Loucy (cell line): ENCODE measurements around the gene FAM81A.

Experiments used
- H2AFZ ChIP-seq: fragments of 200-600 bp; sonication (generic); 2 replicates; pipeline ENCODE4 v1.6.0; 2016; ENCODE audit warnings: antibody characterized with exemption, mild to moderate bottlenecking, low read length, moderate library complexity
- H3F3A ChIP-seq: fragments of 200-600 bp; 2 replicates; pipeline ENCODE4 v1.6.0; 2016; ENCODE audit warnings: antibody characterized with exemption, low read depth, mild to moderate bottlenecking
- H3K27me3 ChIP-seq: fragments of 200-600 bp; sonication (generic); 2 replicates; pipeline ENCODE4 v1.6.1; 2014; ENCODE audit warnings: low read length, mild to moderate bottlenecking; ENCODE audit not compliant: insufficient read depth, poor library complexity, severe bottlenecking
- H3K36me3 ChIP-seq: fragments of 200-600 bp; sonication (generic); 2 replicates; pipeline ENCODE4 v1.6.1; 2016; ENCODE audit warnings: low read length; ENCODE audit not compliant: insufficient read depth
- H3K4me1 ChIP-seq: fragments of 200-600 bp; sonication (generic); 2 replicates; pipeline ENCODE4 v1.5.1; 2014; ENCODE audit warnings: low read length, mild to moderate bottlenecking; ENCODE audit not compliant: insufficient read depth, poor library complexity, severe bottlenecking
- H3K4me2 ChIP-seq: fragments of 200-600 bp; sonication (generic); 2 replicates; pipeline ENCODE4 v1.6.0; 2014; ENCODE audit warnings: antibody characterized with exemption, low read length, low read depth, mild to moderate bottlenecking; ENCODE audit not compliant: poor library complexity, severe bottlenecking
- H3K4me3 ChIP-seq: fragments of 200-600 bp; sonication (generic); 2 replicates; pipeline ENCODE4 v1.5.1; 2014; ENCODE audit warnings: low read length, mild to moderate bottlenecking, mixed read lengths; ENCODE audit not compliant: poor library complexity, severe bottlenecking
- H3K79me2 ChIP-seq: fragments of 200-600 bp; sonication (generic); 2 replicates; pipeline ENCODE4 v1.6.1; 2014; ENCODE audit warnings: low read length; ENCODE audit not compliant: insufficient read depth
- H3K9ac ChIP-seq: fragments of 200-600 bp; sonication (generic); 2 replicates; pipeline ENCODE4 v1.6.0; 2014; ENCODE audit warnings: mild to moderate bottlenecking, low read depth, low read length, moderate library complexity; ENCODE audit not compliant: poor library complexity, severe bottlenecking
- H3K9me2 ChIP-seq: fragments of 200-600 bp; sonication (generic); replicated peaks from 2 replicates; pipeline ENCODE4 v1.6.1; 2016; ENCODE audit warnings: low read depth, low read length, mixed read lengths
- H3K9me3 ChIP-seq: fragments of 200-600 bp; sonication (generic); 2 replicates; pipeline ENCODE4 v1.6.1; 2014; ENCODE audit warnings: mild to moderate bottlenecking, antibody characterized with exemption, low read length, low read depth; ENCODE audit not compliant: insufficient read depth
- H4K20me1 ChIP-seq: fragments of 200-600 bp; sonication (generic); 2 replicates; pipeline ENCODE4 v1.6.0; 2014; ENCODE audit warnings: antibody characterized with exemption, low read length, mild to moderate bottlenecking; ENCODE audit not compliant: insufficient read depth, poor library complexity, severe bottlenecking
- CTCF ChIP-seq: fragments of 200-600 bp; sonication (generic); conservative IDR thresholded peaks from 2 replicates; pipeline ENCODE4 v1.5.1; 2014; ENCODE audit warnings: mild to moderate bottlenecking, antibody characterized with exemption, low read length
- EZH2phosphoT487 ChIP-seq: fragments of 200-600 bp; IDR thresholded peaks from 2 replicates; pipeline ENCODE4 v1.6.1; 2018; ENCODE audit warnings: antibody characterized with exemption, mild to moderate bottlenecking, moderate library complexity, borderline replicate concordance

FAM81A gene

GRCh38 chr15:59570315-59570714 is 132.3 kb downstream of the FAM81A start:
- H3K9me3 ChIP-seq: no peaks in the 10 kb centered on the region
- H3K9ac ChIP-seq: no peak overlapping the region
- H3F3A ChIP-seq: no peaks in the 10 kb centered on the region
- no peaks in the 10 kb centered on the region for H3K9me2 ChIP-seq
- H3K79me2 ChIP-seq: no peaks in the 10 kb centered on the region
- H3K4me1 ChIP-seq: no peaks in the 10 kb centered on the region
- H4K20me1 ChIP-seq: no peaks in the 10 kb centered on the region
- no peak overlapping the region for H3K4me3 ChIP-seq
- no peaks in the 10 kb centered on the region for H3K27me3 ChIP-seq
- H2AFZ ChIP-seq: no peak overlapping the region
- no peaks in the 10 kb centered on the region for H3K36me3 ChIP-seq
- H3K4me2 ChIP-seq: no peak overlapping the region
- TF ChIP-seq CTCF (no peak), EZH2phosphoT487 (no peak)

GRCh38 chr15:59571606-59572005 is 133.6 kb downstream of the FAM81A start:
- Histone ChIP-seq H3K27me3 (no peaks in the 10 kb centered on the region), H3K9me2 (no peaks in the 10 kb centered on the region), H3K9ac (no peak overlapping the region), H3K4me3 (no peak overlapping the region), H2AFZ (no peak overlapping the region), H3K79me2 (no peaks in the 10 kb centered on the region), H3K9me3 (no peaks in the 10 kb centered on the region), H3F3A (no peaks in the 10 kb centered on the region), H3K4me2 (no peak overlapping the region), H4K20me1 (no peaks in the 10 kb centered on the region), H3K36me3 (no peaks in the 10 kb centered on the region), H3K4me1 (no peaks in the 10 kb centered on the region)
- TF ChIP-seq CTCF: no peak
- TF ChIP-seq EZH2phosphoT487: no peak
